NCI-H226 (cell line): ENCODE data around the gene IL18.
"Not testable (repeated sequence)": the region's sequence is repeated elsewhere in the genome, so short reads cannot be mapped to it uniquely, and the experiment has no call there.

Source experiments
- DNase-seq: peaks from one replicate; pipeline ENCODE4 v3.0.0-alpha.2; 2015

The IL18 gene

DNA sequence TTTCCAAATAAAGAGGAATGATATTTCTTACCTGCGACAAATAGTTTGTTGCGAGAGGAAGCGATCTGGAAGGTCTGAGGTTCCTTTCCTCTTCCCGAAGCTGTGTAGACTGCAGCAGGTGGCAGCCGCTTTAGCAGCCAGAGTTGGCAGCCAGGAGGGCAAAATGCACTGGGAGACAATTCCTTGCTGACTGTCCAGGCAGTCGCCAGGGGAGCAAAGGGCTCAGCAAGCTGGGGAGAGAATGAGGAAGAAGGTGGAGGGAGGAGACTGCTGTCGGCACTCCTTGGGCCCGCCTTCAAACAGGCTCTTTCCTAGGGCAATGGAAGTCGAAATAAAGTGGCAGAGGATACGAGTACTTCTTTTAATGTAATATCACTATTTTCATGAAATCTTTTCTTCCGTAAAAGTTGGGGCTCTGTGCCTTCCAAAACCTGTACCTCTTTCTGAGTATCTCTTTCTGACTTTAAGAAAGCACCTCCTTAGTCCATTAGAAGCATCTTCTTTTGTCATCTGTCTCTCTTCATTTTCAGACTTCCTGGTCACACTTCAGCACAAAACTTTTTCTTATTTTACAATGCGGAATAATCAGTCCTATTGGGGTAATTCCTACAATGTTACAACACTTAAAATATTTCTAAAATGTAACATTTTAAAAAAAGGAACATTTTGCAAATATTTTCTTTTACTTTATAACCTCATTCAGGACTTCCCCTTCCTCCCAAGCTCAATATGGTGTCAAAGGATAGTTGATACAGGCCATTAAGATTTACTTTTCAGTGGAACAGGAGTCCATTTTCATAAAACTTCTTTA lies at the start of gene IL18:
IL18 (minus strand) TSS at position 220 of the 811 bp plus-strand sequence. CDS start 9,041 bp downstream, outside the sequence.
- DNase-seq, result peak; percentile 79

DNA sequence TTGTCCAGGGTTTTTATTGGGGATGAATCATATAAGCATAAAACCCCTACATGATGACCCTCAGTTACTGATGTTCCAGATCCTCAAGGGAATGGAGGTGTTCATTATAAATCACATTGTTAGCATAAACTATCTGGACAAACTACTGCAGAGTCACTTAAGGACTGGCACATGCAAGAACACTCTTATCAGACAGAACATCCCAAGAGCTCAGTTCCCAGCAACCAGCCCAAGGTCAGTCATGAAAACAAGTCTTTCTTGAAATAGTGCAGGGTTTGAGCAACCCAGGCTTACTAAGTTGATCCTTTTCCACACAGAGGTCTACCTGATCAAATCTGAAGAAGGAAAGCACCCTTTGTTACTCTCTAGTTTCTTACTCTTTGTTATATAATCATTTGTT lies 48.8 kb upstream of the IL18 start:
- no peak for DNase-seq

DNA sequence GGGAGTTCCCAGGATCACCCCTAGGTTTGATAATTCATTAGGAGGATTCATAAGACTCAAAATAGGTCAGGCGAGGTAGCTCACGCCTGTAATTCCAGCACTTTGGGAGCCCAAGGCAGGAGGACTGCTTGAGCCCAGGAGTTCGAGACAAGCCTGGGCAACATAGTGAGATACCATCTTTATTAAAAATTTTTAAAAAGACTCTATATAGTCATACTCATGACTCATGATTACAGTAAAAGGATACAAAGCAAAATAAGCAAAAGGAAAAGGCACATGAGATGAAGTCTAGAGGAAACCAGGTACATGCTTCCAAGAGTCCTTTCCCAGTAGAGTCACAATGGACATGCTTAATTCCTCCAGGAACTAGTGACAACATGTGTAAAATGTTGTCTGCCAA lies 48.4 kb upstream of the IL18 start:
- DNase-seq, result no peak

DNA sequence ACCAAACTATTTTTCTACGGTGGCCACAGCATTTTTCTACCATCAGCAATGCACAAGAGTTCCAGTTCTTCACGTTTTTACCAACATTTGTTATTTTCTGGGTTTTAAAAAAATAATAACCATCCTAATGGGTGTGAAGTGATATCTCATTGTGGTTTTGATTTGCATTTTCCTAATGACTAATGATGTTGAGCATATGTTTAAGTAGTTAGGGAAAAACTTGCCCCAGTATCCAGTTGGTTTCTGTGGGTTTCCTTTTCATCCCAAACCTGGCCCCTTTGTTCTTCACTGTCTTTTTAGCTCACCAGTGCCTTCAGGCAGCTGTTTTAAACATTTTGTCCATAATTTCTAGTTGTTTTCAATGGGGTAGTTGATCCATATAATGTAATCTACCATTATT lies 47.6 kb upstream of the IL18 start:
- DNase-seq, result no peak

DNA sequence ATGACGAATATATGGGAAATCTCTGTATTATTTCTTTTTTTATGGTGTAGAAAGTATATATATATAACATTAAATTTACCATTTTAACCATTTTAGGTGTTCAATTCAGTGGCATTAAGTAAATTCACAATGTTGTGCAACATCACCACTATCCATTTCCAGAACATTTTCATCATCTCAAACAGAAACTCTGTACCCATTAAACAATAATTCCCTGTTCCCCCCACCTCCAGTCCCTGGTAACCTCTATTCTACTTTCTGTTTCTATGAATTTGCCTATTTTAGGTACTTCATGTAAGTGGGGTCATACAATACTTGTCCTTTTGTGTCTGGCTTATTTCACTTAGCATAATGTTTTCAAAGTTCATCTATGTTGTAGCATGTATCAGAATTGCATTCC lies 47.0 kb upstream of the IL18 start:
- no peak for DNase-seq

DNA sequence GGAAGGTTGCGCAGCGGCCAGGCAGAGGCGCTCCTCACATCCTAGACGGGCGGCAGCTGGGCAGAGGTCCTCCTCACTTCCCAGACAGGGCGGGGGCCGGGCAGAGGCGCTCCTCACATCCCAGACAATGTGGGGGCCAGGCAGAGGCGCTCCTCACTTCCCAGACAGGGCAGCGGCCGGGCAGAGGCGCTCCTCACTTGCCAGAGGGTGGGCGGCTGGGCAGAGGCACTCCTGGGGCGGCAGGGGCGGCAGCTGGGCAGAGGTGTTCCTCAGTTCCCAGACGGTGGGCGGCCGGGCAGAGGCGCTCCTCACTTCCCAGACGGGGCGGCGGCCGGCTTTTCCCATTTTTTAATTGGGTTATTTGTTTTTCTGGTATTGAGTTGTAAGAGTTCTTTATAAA lies 42.2 kb upstream of the IL18 start:
- DNase-seq, result no peak

DNA sequence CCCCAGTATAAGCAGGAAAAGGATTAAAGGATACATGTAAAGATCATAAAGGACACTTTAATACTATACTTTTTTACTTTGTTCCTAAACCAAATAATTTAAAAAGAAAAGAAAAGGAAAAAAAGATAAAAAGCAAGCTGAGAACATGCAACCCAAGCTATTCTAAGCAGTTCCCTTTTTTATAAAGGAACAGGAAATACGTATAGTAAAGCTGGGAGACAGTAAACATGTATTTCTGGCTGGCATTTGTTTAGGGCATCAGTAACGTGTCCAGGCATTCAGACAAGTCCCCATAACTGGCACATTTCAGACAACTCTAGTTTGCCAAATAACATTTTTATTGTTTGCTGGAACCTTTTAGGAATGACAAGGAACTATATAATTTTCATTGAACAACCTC lies 36.4 kb upstream of the IL18 start:
- DNase-seq, result no peak

DNA sequence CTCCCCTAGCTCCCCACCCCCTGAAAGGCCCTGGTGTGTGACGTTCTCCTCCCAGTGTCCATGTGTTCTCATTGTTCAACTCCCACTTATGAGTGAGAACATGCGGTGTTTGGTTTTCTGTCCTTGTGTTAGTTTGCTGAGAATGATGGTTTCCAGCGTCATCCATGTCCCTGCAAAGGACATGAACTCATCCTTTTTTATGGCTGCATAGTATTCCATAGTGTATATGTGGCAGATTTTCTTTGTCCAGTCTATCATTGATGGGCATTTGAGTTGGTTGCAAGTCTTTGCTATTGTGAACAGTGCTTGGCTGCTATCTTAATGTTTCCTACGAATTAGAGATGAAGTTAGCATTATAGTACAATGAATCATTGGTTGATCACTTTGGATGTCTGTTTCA lies 35.2 kb upstream of the IL18 start:
- not testable (repeated sequence) for DNase-seq

DNA sequence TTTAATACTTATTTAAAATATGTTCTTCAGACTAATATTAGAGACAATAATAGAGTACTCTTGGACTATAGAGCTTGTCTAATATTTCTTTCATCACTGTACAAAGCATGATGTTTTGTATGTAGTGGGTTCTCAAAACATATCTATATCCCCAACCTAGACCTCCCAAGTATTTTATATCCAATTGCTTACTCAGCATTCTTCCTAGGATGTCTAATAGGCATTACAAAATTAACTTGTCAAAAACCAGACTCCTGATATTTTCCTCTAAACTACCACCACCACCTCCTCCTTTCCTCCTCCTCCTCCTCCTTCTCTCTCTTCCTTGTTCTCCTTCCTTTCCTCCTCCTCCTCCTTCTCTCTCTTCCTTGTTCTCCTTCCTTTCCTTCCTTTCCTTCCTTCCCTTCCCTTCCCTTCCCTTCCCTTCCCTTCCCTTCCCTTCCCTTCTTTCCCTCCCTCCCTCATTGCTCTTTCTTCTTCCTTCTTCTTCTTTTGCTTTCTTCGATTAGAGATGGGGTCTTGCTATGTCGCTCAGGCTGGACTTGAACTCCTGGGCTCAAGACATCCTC lies 32.7 kb upstream of the IL18 start:
- DNase-seq, result no peak

DNA sequence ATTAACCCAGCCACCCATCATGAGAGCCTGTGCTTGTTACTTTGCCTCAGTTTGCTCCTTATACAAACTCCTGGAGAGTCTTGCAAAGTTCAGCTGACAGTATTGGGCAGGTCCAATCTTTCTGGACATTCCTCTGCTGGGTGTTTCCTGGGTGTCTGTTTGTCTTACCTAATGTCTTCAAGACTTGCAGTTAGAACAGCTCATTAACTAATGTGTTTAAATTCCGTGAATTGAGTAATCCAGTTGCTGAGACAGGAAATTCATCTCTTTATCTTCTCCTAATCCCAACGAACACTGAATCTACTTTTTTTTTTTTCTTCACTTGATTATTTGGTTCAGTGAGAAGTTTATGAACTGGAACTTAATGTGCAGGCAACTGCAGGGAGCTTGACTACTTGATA lies 32.1 kb upstream of the IL18 start:
- peak; percentile 72 for DNase-seq

DNA sequence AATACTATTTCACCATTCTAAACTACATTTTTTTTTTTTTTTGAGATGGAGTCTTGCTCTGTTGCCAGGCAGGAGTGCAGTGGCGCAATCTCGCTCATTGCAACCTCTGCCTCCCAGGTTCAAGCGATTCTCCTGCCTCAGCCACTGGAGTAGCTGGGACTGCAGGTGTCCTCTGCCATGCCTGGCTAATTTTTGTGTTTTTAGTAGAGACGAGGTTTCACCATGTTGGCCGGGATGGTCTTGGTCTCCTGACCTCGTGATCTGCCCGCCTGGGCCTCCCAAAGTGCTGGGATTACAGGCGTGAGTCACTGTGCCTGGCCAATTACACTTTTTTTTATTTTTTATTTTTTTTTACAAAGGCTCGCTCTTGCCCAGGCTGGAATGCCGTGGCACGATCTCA lies 31.2 kb upstream of the IL18 start:
- peak; percentile 44 for DNase-seq

DNA sequence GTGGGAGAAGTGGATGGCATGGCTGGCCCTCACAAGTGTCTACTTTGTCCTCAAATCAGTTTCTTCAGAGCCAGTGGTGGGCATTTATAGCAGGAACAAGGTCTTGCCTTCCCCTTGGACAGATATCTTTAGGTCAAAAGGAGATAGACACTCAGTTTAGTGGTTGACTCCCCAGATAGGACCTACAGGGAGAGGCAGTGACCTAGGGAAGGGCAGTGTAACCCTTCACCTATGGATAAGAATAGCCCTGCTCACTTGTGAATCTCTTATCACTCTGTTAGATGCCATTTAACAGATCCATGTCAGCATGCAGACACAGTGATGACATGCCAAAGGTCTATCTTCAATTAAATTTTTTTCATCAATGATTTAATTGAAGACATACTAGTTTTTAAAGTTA lies 22.4 kb upstream of the IL18 start:
- DNase-seq, result no peak

DNA sequence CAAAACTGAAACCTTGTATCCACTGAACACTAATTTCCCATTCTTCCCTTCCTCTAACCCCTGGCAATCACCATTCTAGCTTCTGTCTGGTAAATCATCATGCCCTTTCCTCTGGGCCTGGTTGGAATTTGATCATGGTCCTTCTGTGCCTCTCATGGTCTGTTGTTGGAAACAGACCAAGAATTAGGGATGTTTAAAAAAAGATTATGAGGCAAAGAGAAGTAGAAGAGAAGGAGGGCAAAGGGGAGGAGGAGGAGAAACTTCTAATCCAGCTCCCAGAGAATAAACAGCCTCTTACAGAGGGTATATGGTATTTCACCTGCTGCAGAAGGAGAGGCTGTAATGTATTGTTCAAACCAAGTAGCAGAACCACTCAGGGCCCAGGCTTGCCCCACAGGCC lies 22.0 kb upstream of the IL18 start:
- DNase-seq, result no peak

DNA sequence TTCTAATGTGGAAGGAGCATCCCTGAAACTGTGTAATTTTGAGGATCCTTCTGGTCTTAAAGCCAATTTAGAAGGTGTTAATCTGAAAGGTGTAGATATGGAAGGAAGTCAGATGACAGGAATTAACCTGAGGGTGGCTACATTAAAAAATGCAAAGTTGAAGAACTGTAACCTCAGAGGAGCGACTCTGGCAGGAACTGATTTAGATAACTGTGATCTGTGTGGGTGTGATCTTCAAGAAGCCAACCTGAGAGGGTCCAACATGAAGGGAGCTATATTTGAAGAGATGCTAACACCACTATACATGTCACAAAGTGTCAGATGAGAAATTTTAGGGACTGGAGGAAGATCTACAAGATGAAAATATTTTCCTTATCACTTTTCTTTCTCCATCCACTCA lies 19.0 kb upstream of the IL18 start:
- DNase-seq, result no peak

DNA sequence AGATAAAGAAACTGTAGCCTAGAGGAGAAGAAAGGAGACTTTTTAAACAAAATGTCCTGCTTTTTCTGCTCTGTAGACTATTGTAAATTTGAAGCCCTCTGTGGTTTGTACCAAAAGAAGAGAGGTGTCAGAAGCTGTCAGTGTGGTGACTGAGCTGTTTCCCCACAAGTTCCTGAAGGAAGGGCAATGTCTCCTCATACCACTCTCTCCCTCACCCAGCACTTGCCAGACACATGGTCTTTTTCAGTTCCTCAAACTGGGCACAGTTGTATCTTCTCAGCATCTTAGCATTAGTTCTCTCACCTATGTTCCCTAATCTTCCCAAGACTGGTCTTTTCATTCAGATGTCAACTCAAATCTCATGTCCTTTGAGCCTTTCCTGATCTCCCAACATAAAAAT lies 15.7 kb upstream of the IL18 start:
- DNase-seq, result no peak

DNA sequence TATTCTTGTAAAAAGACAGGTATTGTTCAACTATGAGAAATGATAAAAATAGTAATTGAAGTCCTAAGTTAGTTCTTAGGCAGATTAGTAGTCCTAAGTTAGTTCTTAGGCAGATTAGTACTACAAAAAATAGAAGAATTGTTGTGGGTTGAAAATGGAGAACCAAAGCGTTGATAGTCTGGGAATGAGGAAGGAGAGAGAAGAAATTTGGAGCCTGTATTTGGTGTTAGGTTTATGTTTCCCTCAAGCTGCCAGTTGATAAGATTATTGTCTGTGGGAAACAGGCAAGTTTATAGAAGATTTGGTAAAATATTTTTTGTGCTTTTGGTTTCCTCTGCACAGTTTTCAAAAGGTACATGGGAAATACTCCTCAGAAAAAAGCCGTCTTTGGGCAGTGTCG lies 15.0 kb upstream of the IL18 start:
- DNase-seq, result no peak

DNA sequence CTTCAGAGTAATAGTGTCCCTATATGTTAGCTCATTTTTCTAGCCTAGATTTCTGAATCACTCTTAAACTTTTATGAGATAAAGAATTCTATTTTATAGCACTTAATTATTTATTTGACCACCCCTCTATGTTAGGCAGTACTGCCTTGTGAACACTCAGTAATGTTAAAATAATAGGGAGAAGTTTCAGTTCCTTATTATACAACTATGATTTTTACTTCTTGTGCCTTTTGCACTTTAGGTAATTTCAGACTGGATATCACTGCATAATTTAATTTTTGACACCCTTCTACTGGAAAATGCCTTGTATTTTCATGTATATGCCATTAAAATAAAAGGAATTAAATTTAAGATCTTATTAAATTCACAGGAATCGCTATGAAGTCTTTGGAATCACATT lies 14.5 kb upstream of the IL18 start:
- no peak for DNase-seq

DNA sequence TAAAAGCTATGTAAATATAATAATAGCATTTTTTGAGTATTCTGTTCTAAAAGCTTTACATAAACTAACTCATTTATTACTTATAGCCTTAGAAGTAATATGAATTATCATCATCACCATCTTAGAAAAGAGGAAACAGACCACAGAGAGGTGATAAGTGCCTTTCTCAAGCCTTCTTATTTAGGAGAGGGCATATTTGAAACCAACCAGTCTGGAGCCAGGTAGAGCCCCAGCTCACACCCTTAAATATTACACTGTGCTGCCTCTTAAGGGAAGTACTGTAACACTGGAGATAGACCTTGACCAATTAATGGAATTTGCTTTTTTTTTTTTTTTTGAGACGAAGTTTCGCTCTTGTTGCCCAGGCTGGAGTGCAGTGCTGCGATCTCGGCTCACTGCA lies 13.7 kb upstream of the IL18 start:
- DNase-seq, result no peak

DNA sequence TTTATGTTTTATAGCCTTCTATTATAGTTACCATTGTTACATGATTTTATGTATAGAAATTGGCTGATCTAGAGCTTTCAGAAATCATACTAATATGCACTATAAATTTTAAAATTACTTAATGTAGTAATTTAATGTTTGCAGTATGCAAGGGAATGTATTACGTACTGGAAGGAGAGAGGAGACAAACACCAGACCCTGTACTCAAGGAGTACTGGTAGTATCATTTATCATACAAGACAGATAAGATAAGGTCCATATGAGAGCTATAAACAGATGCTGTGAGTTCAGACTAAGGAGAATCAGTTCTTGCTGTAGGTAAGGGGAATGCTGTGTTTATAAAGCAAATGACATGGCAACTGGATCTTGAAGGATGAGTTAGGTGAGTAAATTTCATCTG lies 12.2 kb upstream of the IL18 start:
- DNase-seq, result peak; percentile 24

DNA sequence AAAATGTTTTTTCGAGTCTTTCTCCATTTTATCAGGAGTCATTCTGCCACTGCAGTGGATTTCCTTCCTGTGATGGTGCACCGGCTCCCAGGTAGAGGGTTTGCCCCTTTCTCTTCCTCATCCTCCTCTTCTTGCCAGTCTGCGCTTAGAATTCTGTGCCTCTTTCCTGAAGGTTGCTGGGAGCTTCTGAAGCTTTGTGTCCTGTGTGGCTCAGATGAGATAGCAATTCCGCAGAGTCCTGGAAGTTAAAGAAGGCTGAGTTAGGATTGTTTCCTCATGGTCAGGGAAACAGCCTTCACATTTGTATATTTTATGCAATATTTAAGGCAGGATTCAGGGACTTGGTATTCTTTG lies 11.7 kb upstream of the IL18 start:
- no peak for DNase-seq

DNA sequence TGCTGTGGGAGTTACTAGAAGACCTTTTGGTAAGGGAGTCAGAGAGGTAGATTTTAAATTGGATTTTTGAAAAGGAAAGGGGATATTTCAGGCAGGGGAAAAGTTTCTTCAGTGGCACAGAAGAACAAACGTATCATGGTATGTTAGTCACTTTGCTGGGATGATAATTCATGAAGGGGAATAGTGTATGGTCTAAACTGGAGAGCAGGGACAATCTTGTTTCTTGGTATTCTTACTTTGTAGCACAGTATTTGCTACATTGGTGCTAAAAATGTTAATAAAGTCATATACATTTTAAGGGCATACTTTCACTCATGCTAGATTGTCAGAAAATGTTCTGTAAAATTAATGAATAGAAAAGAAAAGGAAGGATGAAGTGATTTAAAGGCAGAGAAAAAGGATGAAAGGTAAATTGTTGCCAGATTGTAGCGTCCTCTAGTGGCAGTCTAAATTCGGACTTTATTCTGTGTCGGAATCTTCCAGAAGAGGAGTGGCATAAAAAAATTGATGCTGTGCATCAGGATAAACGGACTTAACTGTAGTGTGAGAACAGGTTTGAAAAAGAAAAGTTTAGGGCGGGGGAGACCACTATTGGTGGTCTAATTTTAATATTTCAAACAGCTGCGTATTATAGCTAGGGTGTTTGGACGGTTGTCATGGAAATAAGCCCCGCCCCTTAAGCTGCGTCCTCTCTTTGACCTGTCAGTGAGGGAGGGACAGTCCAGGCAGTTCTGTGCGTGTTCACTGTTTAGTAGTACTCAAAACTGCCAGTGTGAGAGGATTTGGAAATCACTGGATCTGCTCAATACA lies 11.1 kb upstream of the IL18 start, which contains the start of gene BCO2:
BCO2 (plus strand) TSS at position 724 of the 810 bp plus-strand sequence. CDS start 90 bp downstream, outside the sequence.
- peak; percentile 62 for DNase-seq

DNA sequence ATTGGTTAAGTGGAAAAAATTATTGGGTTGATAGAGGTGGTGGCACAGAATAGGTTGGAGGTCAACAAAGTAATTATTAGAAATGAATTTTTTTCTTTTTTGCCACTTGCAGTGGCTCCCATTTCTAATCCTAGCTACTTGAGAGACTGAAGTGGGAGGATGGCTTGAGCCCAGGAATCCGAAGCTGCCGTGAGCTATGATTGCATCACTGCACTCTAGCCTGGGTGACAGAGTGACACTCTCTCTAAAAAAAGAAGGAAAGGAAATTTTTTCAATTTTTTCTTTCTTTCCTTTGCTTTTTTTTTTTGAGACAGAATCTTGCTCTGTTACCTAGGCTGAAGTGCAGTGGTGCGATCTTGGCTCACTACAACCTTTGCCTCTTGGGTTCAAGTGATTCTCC lies 9.3 kb upstream of the IL18 start:
- no peak for DNase-seq

DNA sequence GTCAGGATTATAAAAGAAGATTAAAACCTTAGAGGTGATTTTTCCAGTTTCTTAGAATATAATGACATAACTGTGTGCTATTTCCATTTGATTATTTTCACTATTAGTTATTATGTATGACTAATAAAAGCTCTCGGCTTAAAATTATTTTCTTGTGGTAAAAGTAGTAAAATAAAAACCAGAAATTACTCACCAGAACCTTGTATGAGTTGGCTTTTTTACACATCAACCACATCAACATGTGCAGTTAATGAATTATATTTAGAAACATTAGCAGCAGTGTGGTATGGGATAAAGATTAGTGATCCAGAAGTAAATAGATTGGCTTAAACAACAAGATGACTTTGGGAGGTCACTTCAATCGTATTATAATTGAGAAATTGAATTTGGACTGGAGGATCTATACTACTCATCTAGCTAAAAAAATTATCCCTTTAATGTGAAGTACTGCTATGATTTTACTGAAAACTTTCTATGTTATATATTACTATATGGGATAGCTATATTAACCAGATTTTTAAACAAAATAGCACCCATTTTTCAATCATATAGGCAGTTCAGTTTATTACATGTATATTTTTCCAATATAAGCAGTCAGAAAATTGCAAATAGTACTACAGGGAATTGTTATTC lies 8.6 kb upstream of the IL18 start:
- no peak for DNase-seq

DNA sequence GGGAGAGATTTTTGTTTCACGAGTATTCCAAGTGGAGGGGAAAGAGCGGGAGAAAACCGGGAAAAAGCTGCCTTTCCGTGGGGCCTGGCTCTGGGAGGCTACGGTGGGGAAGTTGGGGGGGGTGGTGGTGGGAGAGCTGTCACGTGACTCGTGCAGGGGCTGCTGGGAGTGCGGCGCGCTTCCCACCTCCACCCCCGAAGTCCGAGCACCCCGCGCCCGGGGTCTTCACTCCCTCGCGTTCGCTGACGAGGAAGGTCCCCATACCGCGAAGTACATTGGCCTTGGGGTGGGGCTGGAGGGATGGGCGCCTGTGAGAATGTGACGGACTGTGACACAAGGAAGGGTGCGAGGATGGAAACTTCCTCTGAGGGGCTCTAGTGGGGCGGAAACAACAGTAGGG lies 3.3 kb upstream of the IL18 start, which contains the start of gene TEX12:
TEX12 (plus strand) TSS at position 228 of the 400 bp plus-strand sequence. CDS start 1,897 bp downstream, outside the sequence.
- DNase-seq, result no peak
